Heart left ventricle (tissue), 16 donors: ENCODE data around the gene TTC23. TPM values are rescaled to one million over a fixed set of nuclear protein-coding genes. Genes with fewer than 3 reads are reported as not detected.
A peak's percentile ranks its signal among the peaks of the same experiment; 100 is the strongest.

ENCODE experiments used
- ATAC-seq, 4 donors: fragments of 200-7000 bp; cut with Tn5 transposase; one replicate each; pipeline ENCODE4 v1.9.1; 2020 to 2022; ENCODE audit warnings: moderate library complexity in 4 of 4, mild to moderate bottlenecking in 3 of 4, moderate number of reproducible peaks in 1 of 4
- DNase-seq, 5 donors: peaks; one replicate each; pipeline ENCODE4 v3.0.0-alpha.2; 2020
- H3K27ac ChIP-seq, 12 donors: fragments of 200-600 bp; sonication (generic) in 4 of 12; one replicate each; pipeline versions ENCODE4 v1.5.0 to v1.8.0; 2016 to 2022; ENCODE audit warnings: mild to moderate bottlenecking in 2 of 12
- H3K27me3 ChIP-seq, 9 donors: fragments of 200-600 bp; sonication (generic) in 2 of 9; one replicate each; pipeline versions ENCODE4 v1.5.1 to v1.8.0; 2016 to 2022; ENCODE audit warnings: mild to moderate bottlenecking in 3 of 9
- H3K36me3 ChIP-seq, 9 donors: fragments of 200-600 bp; sonication (generic) in 2 of 9; one replicate each; pipeline versions ENCODE4 v1.5.0 to v1.8.0; 2018 to 2022; ENCODE audit warnings: mild to moderate bottlenecking in 2 of 9
- H3K4me1 ChIP-seq, 12 donors: fragments of 200-600 bp; sonication (generic) in 4 of 12; one replicate each; pipeline versions ENCODE4 v1.5.0 to v1.8.0; 2016 to 2022; ENCODE audit warnings: mild to moderate bottlenecking in 3 of 12
- H3K4me3 ChIP-seq, 12 donors: fragments of 200-600 bp; sonication (generic) in 4 of 12; one replicate each; pipeline versions ENCODE4 v1.5.0 to v1.8.0; 2017 to 2022; ENCODE audit warnings: mild to moderate bottlenecking in 9 of 12, moderate library complexity in 4 of 12
- H3K9me3 ChIP-seq, 12 donors: fragments of 200-600 bp; sonication (generic) in 4 of 12; one replicate each; pipeline versions ENCODE4 v1.5.0 to v1.8.0; 2016 to 2022; ENCODE audit warnings: mild to moderate bottlenecking in 1 of 12
- POLR2A ChIP-seq, 2 donors: fragments of 450-650 bp; IDR thresholded peaks; one replicate each; pipeline ENCODE4 v1.6.1; 2017; ENCODE audit warnings: antibody characterized with exemption in 2 of 2, mild to moderate bottlenecking in 2 of 2, moderate library complexity in 2 of 2
- WGBS, 4 donors: extraction: QIAGEN DNeasy Blood & Tissue Kit in 2 of 4; methylation state at CpG; one replicate each; pipeline versions ENCODE4 v1.1.5 to v1.1.7; 2013 to 2018; 5-methylcytosine and 5-hydroxymethylcytosine counted together
- intact Hi-C, 10 donors: fragments of 100-400 bp; cut with DNase I; formaldehyde crosslinking; loops; one replicate each; pipeline versions ENCODE4 v1.11.1 to v1.14.2; 2022
- polyA plus RNA-seq, 2 donors: library from polyadenylated mRNA; stranded (reverse); fragments of 200-250 nt; gene quantifications; one replicate each; pipeline ENCODE4 v1.2.3, GENCODE V29; 2013
- total RNA-seq, 9 donors: library from RNA; depleted of rRNA in 2 of 9; stranded (reverse); fragments of >200 nt in 2 of 9; fragmentation: NEBNext Ultra II Directional in 3 of 9; extraction: Animal tissue kit (Norgen Biotek cat#: 25700) in 3 of 9; gene quantifications; one replicate each; pipeline versions ENCODE4 v1.1.0 to v1.2.4, GENCODE V29; 2016 to 2023
- TF ChIP-seq, protein P1 (sequence below), 12 donors: fragments of 200-600 bp; sonication (generic) in 4 of 12; IDR thresholded peaks; one replicate each; pipeline versions ENCODE4 v1.5.0 to v1.8.0; 2018 to 2022; ENCODE audit warnings: antibody characterized with exemption in 12 of 12, mild to moderate bottlenecking in 5 of 12
- donor health status: ischemic (EF 13 %, LVEDD 7.1; RV severe dilation, severe dysfunction).
- donor health status: healthy with polysubstance abuse.
- donor health status: DM: no; HTN: yes; CAD: no.
- donor health status: DM: no; HTN: no; CAD: no.
- donor health status: ischemic (EF 25% LVEDD 6.9; RV normal size, moderate dysfunction).
- donor health status: ischemic (EF 25% LVEDD 5.7; RV mildly dilated, moderate dysfunction).
- donor health status: healthy.
- donor health status: DM: yes; HTN: yes; CAD: no.
- donor health status: ischemic (EF 35%, LVEDD 5.7; RV mildly dilated, moderate dysfunction).
- donor health status: nonischemic (EF 11% LVEDD 7.7; RV severe dilation, severe dysfunction).
- donor health status: DM: yes; HTN: yes; CAD: no.
- donor health status: PGD.
- donor health status: ischemic (EF 29% LVEDD 5.4; RV normal size, mild dysfunction).
- donor health status: nonischemic (EF 23%, LVEDD 6.1; RV moderate dilation, normal function).

The TTC23 gene
- total and polyA plus RNA-seq, 11 donors = 5.7 to 19.5 (median 10.4) TPM

DNA sequence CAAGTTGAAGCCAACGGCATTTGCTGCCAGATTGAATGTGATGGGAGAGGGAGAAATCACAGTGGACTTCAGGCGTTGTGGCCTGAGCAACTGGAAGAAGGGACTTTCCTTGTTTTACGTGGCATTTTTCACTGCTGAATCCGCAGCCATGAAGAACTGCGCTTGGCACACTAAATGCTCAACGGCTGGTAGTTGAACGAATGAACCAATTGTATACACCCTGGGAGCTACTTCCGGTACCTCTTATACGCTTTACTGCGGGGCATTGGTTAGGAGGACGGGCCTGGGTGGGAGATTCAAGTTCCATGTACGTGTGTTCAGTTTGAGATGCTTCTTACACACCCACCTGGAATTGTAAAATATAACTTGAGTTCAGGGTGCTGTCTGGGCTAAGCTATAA lies 139.3 kb downstream of the TTC23 start:
- ATAC-seq = no peak
- WGBS, 4 donors = 68 to 73% (median 69%) methylated on average over 12 of the region's 12 CpGs

DNA sequence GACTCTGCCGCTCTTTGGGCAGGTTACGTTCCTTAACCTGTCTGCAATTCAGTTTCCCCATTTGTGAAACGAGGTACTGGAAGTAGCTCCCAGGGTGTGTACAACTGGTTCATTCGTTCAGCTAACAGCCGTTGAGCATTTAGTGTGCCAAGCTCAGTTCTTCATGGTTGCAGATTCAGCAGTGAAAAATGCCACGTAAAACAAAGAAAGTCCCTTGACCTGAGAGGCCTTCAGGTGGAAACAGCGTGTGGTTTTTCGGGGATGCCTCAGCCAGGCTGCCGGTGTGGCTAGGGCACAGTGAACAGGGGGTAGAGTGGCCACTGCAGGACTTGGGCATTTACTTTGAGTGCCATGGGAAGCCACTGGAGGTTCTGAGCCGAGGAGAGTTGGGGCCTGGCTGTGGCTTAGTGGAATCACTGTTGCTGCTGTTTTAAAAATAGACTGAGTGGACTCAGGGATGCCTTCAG lies 139.8 kb downstream of the TTC23 start:
- WGBS, 4 donors = 57 to 66% (median 63%) methylated on average over 10 of the region's 10 CpGs
- no peak for TF ChIP-seq POLR2A (IDR thresholded peaks at IDR 0.05)
- TF ChIP-seq, protein P1, sequence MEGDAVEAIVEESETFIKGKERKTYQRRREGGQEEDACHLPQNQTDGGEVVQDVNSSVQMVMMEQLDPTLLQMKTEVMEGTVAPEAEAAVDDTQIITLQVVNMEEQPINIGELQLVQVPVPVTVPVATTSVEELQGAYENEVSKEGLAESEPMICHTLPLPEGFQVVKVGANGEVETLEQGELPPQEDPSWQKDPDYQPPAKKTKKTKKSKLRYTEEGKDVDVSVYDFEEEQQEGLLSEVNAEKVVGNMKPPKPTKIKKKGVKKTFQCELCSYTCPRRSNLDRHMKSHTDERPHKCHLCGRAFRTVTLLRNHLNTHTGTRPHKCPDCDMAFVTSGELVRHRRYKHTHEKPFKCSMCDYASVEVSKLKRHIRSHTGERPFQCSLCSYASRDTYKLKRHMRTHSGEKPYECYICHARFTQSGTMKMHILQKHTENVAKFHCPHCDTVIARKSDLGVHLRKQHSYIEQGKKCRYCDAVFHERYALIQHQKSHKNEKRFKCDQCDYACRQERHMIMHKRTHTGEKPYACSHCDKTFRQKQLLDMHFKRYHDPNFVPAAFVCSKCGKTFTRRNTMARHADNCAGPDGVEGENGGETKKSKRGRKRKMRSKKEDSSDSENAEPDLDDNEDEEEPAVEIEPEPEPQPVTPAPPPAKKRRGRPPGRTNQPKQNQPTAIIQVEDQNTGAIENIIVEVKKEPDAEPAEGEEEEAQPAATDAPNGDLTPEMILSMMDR (IDR thresholded peaks at IDR 0.05) = no peak
- DNase-seq = no peak
- Histone ChIP-seq H3K27ac (peak overlapping the region in 11 of 12 donors; percentile 51 to 98 (median 79)), H3K36me3 (peaks cover 0 to 23% (median 3%) of the 10 kb centered on the region in 9 donors), H3K9me3 (no peaks in the 10 kb centered on the region), H3K4me3 (peak overlapping the region in 7 of 12 donors; percentile 0 to 20 (median 10)), H3K4me1 (peaks cover 0 to 85% (median 37%) of the 10 kb centered on the region in 12 donors), H3K27me3 (peaks cover 0 to 29% (median 0%) of the 10 kb centered on the region in 9 donors)
- intact Hi-C loops = loop anchor here in 3 of 10 donors (5.0 kb wide), 3 partner anchors 33 to 63 kb away; no protein-coding TSS in a partner anchor
- peak in 1 of 4 donors; percentile 14 for ATAC-seq

More for the DNA sequence above, 139.3 kb downstream of the TTC23 start:
- peaks cover 0 to 24% (median 0%) of the 10 kb centered on the region in 9 donors for H3K27me3 ChIP-seq
- H3K27ac ChIP-seq = peak overlapping the region in 11 of 12 donors; percentile 51 to 98 (median 79)
- H3K4me3 ChIP-seq = peak overlapping the region in 6 of 12 donors; percentile 0 to 18 (median 10)
- intact Hi-C loops = no loop called here
- no peak for TF ChIP-seq POLR2A (IDR thresholded peaks at IDR 0.05)
- TF ChIP-seq, protein P1 (IDR thresholded peaks at IDR 0.05) = no peak
- DNase-seq = no peak
- peaks cover 0 to 88% (median 39%) of the 10 kb centered on the region in 12 donors for H3K4me1 ChIP-seq
- H3K9me3 ChIP-seq = no peaks in the 10 kb centered on the region
- peaks cover 0 to 27% (median 3%) of the 10 kb centered on the region in 9 donors for H3K36me3 ChIP-seq

DNA sequence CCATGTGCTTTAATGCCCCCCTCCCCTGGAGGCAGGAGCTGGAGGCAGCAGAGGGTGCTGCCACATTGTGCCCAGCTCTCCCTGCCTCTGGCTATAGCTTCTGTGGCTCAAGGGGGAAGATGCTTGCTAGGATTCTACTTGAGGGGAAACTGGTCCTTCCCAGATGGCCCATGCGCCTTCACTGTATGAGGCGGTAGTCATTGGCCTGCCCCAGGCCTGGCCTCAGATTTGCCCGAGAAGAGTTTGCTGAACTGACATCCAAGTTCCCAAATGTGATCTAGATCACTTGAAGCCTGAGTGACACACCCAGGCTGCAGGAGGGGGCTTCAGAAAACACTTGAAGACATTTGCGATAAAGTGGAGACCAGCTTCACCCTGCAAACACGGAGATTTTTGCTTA lies 140.4 kb downstream of the TTC23 start:
- Histone ChIP-seq H3K36me3 (peaks cover 0 to 18% (median 3%) of the 10 kb centered on the region in 9 donors), H3K4me1 (peaks cover 0 to 79% (median 35%) of the 10 kb centered on the region in 12 donors), H3K4me3 (peak overlapping the region in 5 of 12 donors; percentile 7 to 20 (median 9)), H3K9me3 (no peaks in the 10 kb centered on the region), H3K27me3 (peaks cover 0 to 30% (median 0%) of the 10 kb centered on the region in 9 donors), H3K27ac (peak overlapping the region in 10 of 12 donors; percentile 54 to 98 (median 90))
- DNase-seq = no peak
- intact Hi-C loops = loop anchor here in 3 of 10 donors (5.0 kb wide), 3 partner anchors 33 to 63 kb away; no protein-coding TSS in a partner anchor
- WGBS, 4 donors = 68 to 85% (median 78%) methylated on average over 5 of the region's 5 CpGs
- no peak for ATAC-seq
- TF ChIP-seq, protein P1 (IDR thresholded peaks at IDR 0.05) = no peak
- TF ChIP-seq POLR2A (IDR thresholded peaks at IDR 0.05) = no peak

DNA sequence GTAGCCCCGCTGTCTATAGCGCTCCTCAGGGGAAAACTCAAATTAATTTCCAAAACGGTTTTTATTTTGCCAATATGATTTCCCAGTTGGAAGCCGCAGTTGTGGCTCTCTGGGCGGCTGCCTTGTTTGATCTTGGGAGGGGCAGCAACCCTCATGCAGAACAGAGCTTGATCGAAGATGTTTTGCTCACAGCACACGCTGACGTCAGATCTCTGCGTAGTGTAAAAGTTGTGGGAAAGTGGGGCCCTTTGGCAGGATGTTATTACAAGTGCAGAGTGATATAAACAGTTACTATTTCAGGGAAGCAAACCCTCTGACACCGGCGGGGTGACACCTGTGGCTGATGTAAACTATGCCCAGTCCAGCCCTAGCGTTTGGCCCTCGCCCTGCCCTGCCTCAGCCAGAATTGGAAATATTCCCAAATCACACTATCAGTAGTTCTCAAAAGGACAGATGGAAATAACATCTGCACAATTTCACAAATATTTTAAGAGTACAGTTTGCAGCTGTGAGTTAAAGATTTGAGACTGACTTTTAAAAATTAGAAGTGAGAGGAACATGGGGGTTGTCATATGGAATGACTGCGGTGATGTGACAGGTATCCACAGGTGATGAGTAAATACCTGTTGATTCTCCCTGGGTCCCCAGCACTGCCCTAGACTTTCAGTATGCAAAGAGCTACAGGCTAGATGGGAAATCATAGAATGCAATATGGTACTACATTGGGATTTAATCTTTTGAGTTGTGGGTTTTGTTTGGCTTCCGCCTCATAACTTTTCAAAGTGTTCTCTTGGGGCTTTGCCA lies 142.8 kb downstream of the TTC23 start:
- peak in 4 of 5 donors; percentile 68 to 84 (median 74) for DNase-seq
- intact Hi-C loops = loop anchor here in 3 of 10 donors (2.0 to 5.0 kb wide), 4 partner anchors 36 to 74 kb away; no protein-coding TSS in a partner anchor
- peak; percentile 52 to 84 (median 68) for ATAC-seq
- no peak for TF ChIP-seq POLR2A (IDR thresholded peaks at IDR 0.05)
- TF ChIP-seq, protein P1 (IDR thresholded peaks at IDR 0.05) = no peak
- Histone ChIP-seq H3K4me1 (peaks cover 0 to 63% (median 33%) of the 10 kb centered on the region in 12 donors), H3K27me3 (peaks cover 0 to 48% (median 0%) of the 10 kb centered on the region in 9 donors), H3K27ac (peak overlapping the region; percentile 48 to 98 (median 92)), H3K36me3 (peaks cover 0 to 6% (median 0%) of the 10 kb centered on the region in 9 donors), H3K4me3 (peak overlapping the region; percentile 60 to 79 (median 71)), H3K9me3 (no peaks in the 10 kb centered on the region)
- 18 to 25% (median 22%) methylated on average over 15 of the region's 15 CpGs for WGBS, 4 donors
